GM21447 (cell line): Measurements from ENCODE around the gene CDR2L.
"Not testable (repeated sequence)": the region's sequence is repeated elsewhere in the genome, so short reads cannot be mapped to it uniquely, and the experiment has no call there.

Experiments used
- ATAC-seq: cut with Tn5 transposase; IDR thresholded peaks from one replicate; pipeline ENCODE4 v1.9.1; 2021; ENCODE audit not compliant: unreplicated experiment

Gene CDR2L

DNA sequence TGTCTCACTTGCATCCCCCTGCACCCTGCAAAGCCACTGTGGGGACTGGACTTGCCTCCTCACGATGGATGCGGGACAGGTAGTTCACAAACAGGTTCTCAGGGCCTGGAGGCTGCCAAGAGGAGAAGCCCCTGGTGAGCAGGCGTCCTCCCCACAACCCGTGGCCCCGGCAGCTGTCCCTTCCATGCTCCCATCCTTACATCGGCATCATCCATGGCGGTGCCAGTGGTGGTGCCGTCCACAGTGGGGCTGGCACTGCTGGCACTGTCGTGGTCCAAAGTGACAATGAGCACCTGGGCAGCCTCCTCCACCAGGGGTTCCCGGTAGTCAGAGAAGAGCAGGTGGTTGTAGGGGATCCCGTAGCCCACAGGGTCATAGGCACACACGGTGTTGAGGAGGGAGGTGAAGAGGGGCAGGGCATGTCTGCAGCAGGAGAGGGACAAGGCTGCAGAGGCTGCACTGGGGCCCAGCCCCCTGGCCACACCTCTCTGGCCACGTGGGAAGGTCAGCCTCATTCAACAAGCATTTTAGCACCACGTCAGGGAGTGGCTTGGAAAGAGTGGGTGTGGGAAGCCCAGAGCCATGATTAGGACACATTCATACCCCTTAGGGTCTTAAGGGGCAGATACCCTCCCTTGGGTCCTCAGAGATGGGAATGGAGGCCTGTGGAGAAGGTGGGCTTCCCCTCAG lies 27.5 kb upstream of the CDR2L start:
- no peak for ATAC-seq

- ATAC-seq: no peak
Observed at GRCh38 chr17:74960570-74961342, 26.7 kb upstream of the CDR2L start.

- peak; percentile 48 for ATAC-seq
Observed at GRCh38 chr17:74961657-74962350, 25.6 kb upstream of the CDR2L start.

DNA sequence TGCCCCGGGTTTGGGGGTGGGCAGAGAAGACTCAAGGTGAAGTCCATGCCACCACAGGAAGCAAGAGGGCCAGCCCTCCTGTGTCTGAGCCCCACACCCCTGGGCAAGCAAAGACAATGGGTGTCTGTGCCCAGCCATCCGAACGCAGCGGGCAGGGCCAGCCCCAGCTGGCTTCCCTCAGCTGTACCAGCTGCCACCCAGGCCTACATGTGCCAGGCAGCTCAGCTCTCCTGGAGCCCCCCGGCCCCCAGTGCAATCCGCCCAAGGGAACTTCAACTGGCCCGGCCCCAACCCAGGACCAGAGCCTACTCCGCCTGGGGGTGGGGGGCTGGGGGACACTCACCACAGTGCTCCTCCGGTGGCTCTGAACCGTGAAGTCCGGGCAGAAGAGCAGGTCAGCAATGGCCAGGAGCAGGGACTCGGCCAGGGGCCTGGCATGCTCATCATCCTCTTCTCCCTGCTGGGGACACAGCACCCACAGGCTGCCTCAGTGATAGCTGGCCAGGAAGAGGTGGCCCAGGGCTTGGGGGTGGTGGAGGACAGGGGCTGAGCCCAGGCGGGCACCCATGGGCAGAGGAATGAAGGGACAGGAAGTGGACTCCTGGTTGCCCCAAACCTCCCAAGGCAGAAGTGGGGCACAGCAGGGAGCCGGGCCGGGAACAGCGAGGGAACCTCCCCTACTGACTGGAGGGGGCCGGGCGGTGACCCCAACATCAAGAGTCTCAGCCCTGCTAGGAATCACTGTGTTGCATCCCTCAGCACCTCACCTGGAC lies 24.6 kb upstream of the CDR2L start:
- no peak for ATAC-seq

DNA sequence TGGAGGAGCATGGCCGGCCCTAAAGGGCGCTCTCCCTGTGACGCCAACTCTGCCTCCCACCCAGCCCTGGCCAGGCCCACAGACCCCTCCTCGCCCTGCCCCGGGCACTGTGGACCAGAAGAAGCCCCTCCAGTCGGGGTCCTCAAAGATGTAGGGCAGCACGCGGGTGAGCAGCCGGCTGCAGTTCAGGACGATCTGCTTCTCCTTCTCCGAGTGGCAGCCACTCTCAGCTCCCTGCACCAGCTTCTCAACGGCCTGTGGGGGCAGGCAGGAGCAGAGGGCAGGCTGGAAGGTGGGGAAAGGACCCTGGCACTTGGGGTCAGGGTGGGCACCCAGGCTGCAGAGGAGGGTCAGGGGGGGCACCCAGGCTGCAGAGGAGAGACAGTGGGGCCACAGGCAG lies 23.8 kb upstream of the CDR2L start:
- ATAC-seq: no peak

DNA sequence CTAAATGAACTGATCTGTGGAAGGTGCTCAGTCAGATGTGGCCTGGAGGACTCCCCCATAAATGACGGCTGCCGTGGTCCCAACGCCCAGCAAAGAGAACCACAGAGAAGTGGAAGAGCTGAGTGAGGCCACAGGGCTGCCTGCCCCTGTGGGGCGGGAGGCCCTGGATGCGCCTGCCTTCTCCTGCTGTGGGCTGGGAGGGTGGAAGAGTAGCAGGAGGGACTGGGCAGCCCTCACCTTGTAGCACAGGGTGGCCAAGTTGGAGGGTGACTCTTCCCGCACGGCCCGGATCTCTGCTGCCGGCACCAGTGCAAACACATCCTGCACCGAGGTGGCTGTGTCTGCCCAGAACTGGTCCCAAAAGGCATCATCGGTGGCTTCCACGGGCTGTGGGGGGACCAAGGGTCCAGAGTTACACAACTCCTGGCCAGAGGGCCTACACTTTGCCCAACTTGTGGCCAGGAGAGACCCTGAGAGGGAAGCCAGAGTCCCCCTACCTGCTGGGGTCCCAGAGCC lies 23.1 kb upstream of the CDR2L start:
- ATAC-seq: no peak

- ATAC-seq: no peak
Observed at GRCh38 chr17:74964988-74965622, 22.3 kb upstream of the CDR2L start.

DNA sequence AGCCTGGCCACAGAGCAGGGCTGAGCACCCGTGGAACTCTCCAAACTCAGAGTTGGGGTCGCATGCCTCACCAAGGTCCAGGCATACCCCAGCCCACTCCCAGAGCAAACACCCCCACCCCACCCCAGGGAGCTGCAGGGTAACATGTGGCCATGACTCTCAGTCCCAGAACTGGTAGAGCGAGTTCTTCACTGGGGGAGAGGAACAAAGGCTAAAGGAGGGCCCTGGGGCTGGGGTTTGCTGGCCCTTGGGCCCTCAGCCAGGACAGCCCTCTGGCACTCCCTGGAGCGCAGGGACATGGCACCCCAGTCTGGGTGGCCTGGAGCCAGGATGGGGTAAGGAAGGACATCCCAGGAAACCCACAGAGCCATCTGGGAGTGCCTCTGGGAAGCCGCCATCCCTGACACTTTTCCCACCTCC lies 19.1 kb upstream of the CDR2L start:
- no peak for ATAC-seq

DNA sequence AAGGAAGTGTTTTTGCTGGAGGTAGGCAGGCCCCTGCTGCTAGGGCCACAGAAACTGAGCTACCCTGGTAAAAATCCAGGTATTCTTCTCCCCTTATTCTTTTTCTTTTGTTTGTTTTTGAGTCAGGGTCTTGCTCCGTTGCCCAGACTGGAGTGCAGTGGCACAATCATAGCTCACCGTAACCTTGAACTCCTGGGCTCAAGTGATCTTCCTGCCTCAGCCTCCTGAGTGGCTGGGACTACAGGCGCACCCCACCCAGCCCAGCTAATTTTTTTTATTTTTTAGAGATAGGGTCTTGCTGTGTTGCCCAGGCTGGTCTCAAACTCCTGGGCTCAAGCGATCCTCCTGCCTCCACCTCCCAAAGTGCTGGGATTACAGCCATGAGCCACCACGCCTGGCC lies 17.9 kb upstream of the CDR2L start:
- ATAC-seq: not testable (repeated sequence)

DNA sequence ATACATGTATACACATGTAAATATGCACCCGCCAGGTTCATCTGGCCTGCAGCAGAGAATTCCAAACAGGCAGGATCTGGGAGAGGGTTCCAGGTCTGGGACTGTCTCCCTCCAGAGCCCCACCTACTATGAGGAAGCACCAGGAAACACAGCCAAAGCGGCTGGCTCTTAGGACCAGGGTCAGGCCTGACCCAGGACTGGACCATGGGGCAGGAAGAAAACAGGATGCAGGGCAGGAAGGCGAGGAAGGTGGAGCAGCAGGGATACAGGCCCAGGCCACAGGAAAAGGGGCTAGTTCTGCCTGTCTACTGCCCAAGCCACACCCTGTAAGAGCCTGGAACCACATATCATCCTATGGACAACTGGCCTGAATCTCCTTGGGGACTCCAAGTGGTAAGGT lies 17.0 kb upstream of the CDR2L start:
- ATAC-seq: no peak

GRCh38 chr17:74971069-74971841 lies 16.2 kb upstream of the CDR2L start:
- no peak for ATAC-seq

DNA sequence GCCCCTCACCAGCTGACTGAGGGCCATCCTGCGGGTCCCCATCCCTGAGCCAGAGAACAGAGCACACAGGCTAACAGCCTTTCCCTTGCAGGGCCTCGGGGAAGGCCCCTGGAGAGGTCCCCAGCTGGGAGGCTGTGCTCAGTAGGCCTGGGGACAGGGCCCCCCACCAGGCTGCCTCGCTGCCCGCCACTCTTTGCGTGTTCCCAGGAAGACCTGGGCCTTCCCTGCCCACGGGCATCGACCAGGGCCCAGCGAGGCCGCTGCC lies 15.7 kb upstream of the CDR2L start:
- no peak for ATAC-seq

GRCh38 chr17:74972107-74972972 lies 15.1 kb upstream of the CDR2L start, which contains the start of gene HID1:
Gene HID1, minus strand, starts transcription at chr17:74972759. Its CDS starts 103 bp downstream, at chr17:74972656.
- no peak for ATAC-seq

DNA sequence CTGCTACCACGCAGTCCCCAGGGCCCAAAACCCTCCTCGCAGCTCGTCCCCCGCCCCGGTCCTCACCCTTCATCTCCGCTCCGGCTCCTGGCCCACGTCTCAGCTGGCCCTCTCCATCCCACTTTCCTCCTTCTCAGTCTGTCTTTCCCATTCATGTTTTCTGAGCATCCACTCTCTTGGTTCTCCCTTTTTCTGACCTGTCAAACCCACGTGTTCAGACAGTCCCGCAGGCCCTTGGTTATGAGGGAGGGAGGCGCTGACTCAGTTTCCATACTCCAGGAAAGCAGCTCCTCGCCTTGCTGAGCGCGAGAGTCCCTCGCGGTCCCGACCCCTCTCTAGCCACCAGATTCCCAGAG lies 14.5 kb upstream of the CDR2L start:
- no peak for ATAC-seq

DNA sequence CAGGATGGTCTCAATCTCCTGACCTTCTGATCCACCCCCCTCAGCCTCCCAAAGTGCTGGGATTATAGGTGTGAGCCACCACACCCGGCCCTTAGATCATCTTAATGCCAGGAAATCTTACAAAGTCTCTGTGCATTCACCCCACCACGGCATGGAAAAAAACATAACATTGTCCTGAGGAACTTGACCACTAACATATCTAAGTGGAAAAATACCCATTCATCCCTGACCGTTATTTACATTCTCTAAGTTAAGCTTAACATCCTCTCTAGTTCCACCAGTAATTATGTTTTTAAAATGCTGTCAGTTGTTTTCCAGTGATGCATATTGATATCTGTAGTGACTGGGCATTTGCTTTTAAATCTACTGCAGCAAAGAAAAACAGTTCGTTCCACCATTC lies 11.5 kb upstream of the CDR2L start:
- ATAC-seq: no peak

GRCh38 chr17:74977802-74978201 lies 9.6 kb upstream of the CDR2L start:
- ATAC-seq: no peak

DNA sequence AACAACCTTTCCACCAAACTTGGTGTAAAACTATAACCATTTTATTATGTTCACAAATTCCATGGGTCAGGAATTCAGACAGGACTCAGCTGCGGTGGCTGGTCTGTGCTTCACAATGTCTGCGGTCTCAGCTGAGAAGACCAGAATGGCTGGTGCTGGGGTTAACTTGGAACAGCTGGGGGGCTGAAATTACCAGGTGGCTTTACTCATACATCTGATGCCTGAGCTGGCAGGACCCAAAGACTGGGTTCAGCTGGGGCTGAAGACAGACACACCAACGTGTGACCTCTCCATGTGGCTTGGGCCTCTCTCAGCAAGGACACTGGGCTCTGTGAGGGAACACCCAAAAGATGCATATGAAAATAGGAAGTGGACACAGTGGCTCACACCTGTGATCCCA lies 9.2 kb upstream of the CDR2L start:
- no peak for ATAC-seq

GRCh38 chr17:74979408-74980146 lies 7.9 kb upstream of the CDR2L start:
- ATAC-seq: no peak
